CD8-positive, alpha-beta memory T cell (primary cell): ENCODE measurements around the gene AGFG2. TPM values are rescaled to one million over a fixed set of nuclear protein-coding genes. Genes with fewer than 3 reads are reported as not detected.
A peak's percentile ranks its signal among the peaks of the same experiment; 100 is the strongest.
"Not testable (repeated sequence)": the region's sequence is repeated elsewhere in the genome, so short reads cannot be mapped to it uniquely, and the experiment has no call there.

Source experiments
- CTCF ChIA-PET: fragments of 350-600 bp; sonication (Branson Sonifier 250); formaldehyde crosslinking; loops from one replicate; lab custom pipeline; 2021; ENCODE audit warnings: antibody characterized with exemption; lab: Charles Lee
- POLR2A ChIA-PET: fragments of 350-600 bp; sonication (Branson Sonifier 250); formaldehyde crosslinking; loops from one replicate; lab custom pipeline; 2021; ENCODE audit warnings: antibody characterized with exemption; lab: Charles Lee
- DNase-seq, 5 donors: peaks; one replicate each; pipeline versions ENCODE4 v3.0.0 to v3.0.0-alpha.2; 2020 to 2022; ENCODE audit warnings: mixed read lengths in 1 of 5
- H3K27ac ChIP-seq: one replicate; pipeline ENCODE4 v1.7.0; 2013; ENCODE audit warnings: low read depth, mild to moderate bottlenecking, low read length, moderate library complexity
- H3K27me3 ChIP-seq: 2 replicates; pipeline ENCODE4 v1.7.0; 2013; ENCODE audit warnings: low read length, mild to moderate bottlenecking; ENCODE audit not compliant: insufficient read depth, poor library complexity, severe bottlenecking
- H3K36me3 ChIP-seq: 2 replicates; pipeline ENCODE4 v1.7.0; 2013; ENCODE audit warnings: mild to moderate bottlenecking, low read length, moderate library complexity; ENCODE audit not compliant: insufficient read depth
- H3K4me1 ChIP-seq: 2 replicates; pipeline ENCODE4 v1.7.0; 2013; ENCODE audit warnings: mild to moderate bottlenecking, low read length, moderate library complexity; ENCODE audit not compliant: insufficient read depth
- H3K4me3 ChIP-seq: 2 replicates; pipeline ENCODE4 v1.7.0; 2013; ENCODE audit warnings: mild to moderate bottlenecking, low read length
- H3K9me3 ChIP-seq: 2 replicates; pipeline ENCODE4 v1.7.0; 2013; ENCODE audit warnings: mild to moderate bottlenecking, low read length
- H3K27ac Mint-ChIP-seq, 8 donors: one replicate each; pipeline ENCODE4 v1.8.0; 2020 to 2021; ENCODE audit warnings: mixed read lengths in 8 of 8, mild to moderate bottlenecking in 6 of 8, inconsistent platforms in 3 of 8, moderate library complexity in 3 of 8
- H3K27me3 Mint-ChIP-seq, 2 donors: one replicate each; pipeline ENCODE4 v1.8.0; 2020 to 2021; ENCODE audit warnings: mixed read lengths in 2 of 2, mild to moderate bottlenecking in 1 of 2, moderate library complexity in 1 of 2
- H3K36me3 Mint-ChIP-seq, 3 donors: one replicate each; pipeline ENCODE4 v1.8.0; 2020 to 2021; ENCODE audit warnings: mixed read lengths in 3 of 3, inconsistent platforms in 1 of 3, mild to moderate bottlenecking in 1 of 3
- H3K4me1 Mint-ChIP-seq, 3 donors: one replicate each; pipeline ENCODE4 v1.8.0; 2020 to 2021; ENCODE audit warnings: mixed read lengths in 3 of 3, inconsistent platforms in 1 of 3, mild to moderate bottlenecking in 1 of 3
- H3K4me3 Mint-ChIP-seq, 7 donors: one replicate each; pipeline ENCODE4 v1.8.0; 2020 to 2021; ENCODE audit warnings: mixed read lengths in 7 of 7, mild to moderate bottlenecking in 6 of 7, moderate library complexity in 4 of 7, inconsistent platforms in 2 of 7
- H3K9me3 Mint-ChIP-seq, 5 donors: one replicate each; pipeline ENCODE4 v1.8.0; 2020 to 2022; ENCODE audit warnings: mixed read lengths in 5 of 5, mild to moderate bottlenecking in 3 of 5, moderate library complexity in 2 of 5, inconsistent platforms in 1 of 5
- polyA plus RNA-seq: library from polyadenylated mRNA; unstranded; fragments of 300-500 nt; fragmentation: Illumina TruSeq; gene quantifications from one replicate; pipeline ENCODE4 v1.2.3, GENCODE V29; 2021
- total RNA-seq, 2 experiments: library from RNA; stranded (reverse); gene quantifications; one replicate each; pipeline ENCODE4 v1.2.3, GENCODE V29; 2021

Gene AGFG2
- total and polyA plus RNA-seq, 3 experiments from 2014 or later: 36.2 to 63.1 (median 60.5) TPM

DNA sequence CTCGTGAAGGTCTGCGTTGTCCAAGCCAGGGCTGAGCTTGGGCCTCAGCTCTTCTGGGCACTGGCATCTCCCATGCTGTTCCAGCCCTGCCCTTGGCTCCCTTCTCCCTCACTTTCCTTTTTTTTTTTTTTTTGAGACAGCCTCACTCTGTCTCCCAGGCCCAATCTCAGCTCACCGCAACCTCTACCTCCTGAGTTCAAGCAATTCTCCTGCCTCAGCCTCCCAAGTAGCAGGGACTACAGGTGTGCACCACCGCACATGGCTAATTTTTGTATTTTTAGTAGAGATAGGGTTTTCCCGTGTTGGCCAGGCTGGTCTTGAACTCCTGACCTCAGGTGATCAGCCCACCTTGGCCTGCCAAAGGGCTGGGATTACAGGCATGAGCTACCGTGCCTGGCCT lies 25.4 kb downstream of the AGFG2 start:
- H3K36me3 Mint-ChIP-seq: peaks cover 0 to 46% (median 5%) of the 10 kb centered on the region in 3 donors
- H3K36me3 ChIP-seq, H3K27me3 Mint-ChIP-seq, H3K27ac ChIP-seq, H3K9me3 Mint-ChIP-seq, H3K9me3 ChIP-seq, H3K4me3 ChIP-seq, H3K4me3 Mint-ChIP-seq, H3K27me3 ChIP-seq, DNase-seq: not testable (repeated sequence)
- H3K27ac Mint-ChIP-seq: peak overlapping the region in 2 of 8 donors; percentile 61 to 73
- CTCF ChIA-PET: interaction anchor here (0.5 to 16.7 kb wide), 29 partner anchors 8 to 288 kb away, joined by 3 to 174 read pairs (median 5); partner anchors contain the start of genes AGFG2, FBXO24, LRCH4 and MOSPD3
- H3K4me1 ChIP-seq: peaks cover 34% of the 10 kb centered on the region
- H3K4me1 Mint-ChIP-seq: peaks cover 18 to 36% (median 28%) of the 10 kb centered on the region in 3 donors
- POLR2A ChIA-PET: interaction anchor here (0.6 to 2.6 kb wide), 5 partner anchors 8 to 123 kb away, joined by 3 to 10 read pairs (median 5); partner anchors contain the start of genes FBXO24 and LRCH4

GRCh38 chr7:100565133-100565571 lies 26.1 kb downstream of the AGFG2 start:
- Mint-ChIP-seq H3K4me1 (peaks cover 17 to 36% (median 26%) of the 10 kb centered on the region in 3 donors), H3K36me3 (peaks cover 0 to 41% (median 3%) of the 10 kb centered on the region in 3 donors), H3K4me3 (no peak overlapping the region), H3K27me3 (peaks cover 0 to 1% of the 10 kb centered on the region in 2 donors), H3K9me3 (no peaks in the 10 kb centered on the region), H3K27ac (peak overlapping the region in 1 of 8 donors; percentile 84)
- no peak overlapping the region for H3K27ac ChIP-seq
- ChIA-PET POLR2A (interaction anchor here (0.5 to 2.6 kb wide), 5 partner anchors 16 to 87 kb away, joined by 3 to 10 read pairs (median 5); partner anchors contain the start of genes FBXO24 and LRCH4), CTCF (interaction anchor here (1.0 to 16.7 kb wide), 14 partner anchors 13 to 287 kb away, joined by 3 to 174 read pairs (median 8); partner anchors contain the start of genes FBXO24, LRCH4, MOSPD3 and NYAP1)
- H3K27me3 ChIP-seq: no peaks in the 10 kb centered on the region
- H3K9me3 ChIP-seq: no peaks in the 10 kb centered on the region
- no peak for DNase-seq
- H3K4me3 ChIP-seq: no peak overlapping the region
- H3K4me1 ChIP-seq: peaks cover 34% of the 10 kb centered on the region
- H3K36me3 ChIP-seq: peaks cover 5% of the 10 kb centered on the region

DNA sequence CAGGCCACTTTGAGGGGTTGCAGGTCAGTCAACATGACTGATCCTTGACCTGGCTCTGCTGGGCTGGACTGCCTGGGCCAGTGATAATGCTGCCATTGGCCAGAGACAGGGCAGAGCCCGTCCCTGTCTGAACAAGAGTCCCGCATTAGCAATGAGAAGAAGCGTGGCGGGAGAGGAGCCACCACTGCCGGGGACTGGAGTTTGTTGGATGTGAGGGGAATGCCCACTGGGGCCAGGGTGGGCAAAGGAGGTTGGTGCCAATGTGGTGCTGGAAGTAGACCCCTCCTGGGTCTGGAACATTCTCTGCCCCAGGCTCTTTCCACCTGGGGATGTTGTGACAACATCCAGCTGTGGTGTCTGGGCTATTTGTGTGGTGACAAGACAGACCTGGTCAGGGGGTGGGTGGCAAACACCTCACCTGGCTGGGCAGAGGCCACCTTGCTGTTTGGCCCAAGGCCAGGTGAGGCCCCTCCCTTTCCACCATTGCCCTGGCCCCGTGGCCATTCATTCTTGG lies 27.1 kb downstream of the AGFG2 start:
- H3K4me3 ChIP-seq: no peak overlapping the region
- POLR2A ChIA-PET: interaction anchor here (0.9 to 2.6 kb wide), 4 partner anchors 15 to 30 kb away, joined by 3 to 10 read pairs (median 6); partner anchors contain the start of genes FBXO24 and LRCH4
- H3K27me3 Mint-ChIP-seq: peaks cover 0 to 1% of the 10 kb centered on the region in 2 donors
- H3K27ac ChIP-seq: no peak overlapping the region
- CTCF ChIA-PET: interaction anchor here (0.9 to 16.7 kb wide), 10 partner anchors 12 to 286 kb away, joined by 3 to 174 read pairs (median 13); partner anchors contain the start of genes FBXO24, LRCH4, NYAP1 and POP7
- H3K4me1 Mint-ChIP-seq: peaks cover 20 to 43% (median 27%) of the 10 kb centered on the region in 3 donors
- H3K9me3 ChIP-seq: no peaks in the 10 kb centered on the region
- peaks cover 0 to 38% (median 3%) of the 10 kb centered on the region in 3 donors for H3K36me3 Mint-ChIP-seq
- H3K27ac Mint-ChIP-seq: peak overlapping the region in 6 of 8 donors; percentile 38 to 88 (median 76)
- H3K4me3 Mint-ChIP-seq: no peak overlapping the region
- DNase-seq: no peak
- H3K27me3 ChIP-seq: no peaks in the 10 kb centered on the region
- peaks cover 5% of the 10 kb centered on the region for H3K36me3 ChIP-seq
- H3K9me3 Mint-ChIP-seq: no peaks in the 10 kb centered on the region
- H3K4me1 ChIP-seq: peaks cover 44% of the 10 kb centered on the region

DNA sequence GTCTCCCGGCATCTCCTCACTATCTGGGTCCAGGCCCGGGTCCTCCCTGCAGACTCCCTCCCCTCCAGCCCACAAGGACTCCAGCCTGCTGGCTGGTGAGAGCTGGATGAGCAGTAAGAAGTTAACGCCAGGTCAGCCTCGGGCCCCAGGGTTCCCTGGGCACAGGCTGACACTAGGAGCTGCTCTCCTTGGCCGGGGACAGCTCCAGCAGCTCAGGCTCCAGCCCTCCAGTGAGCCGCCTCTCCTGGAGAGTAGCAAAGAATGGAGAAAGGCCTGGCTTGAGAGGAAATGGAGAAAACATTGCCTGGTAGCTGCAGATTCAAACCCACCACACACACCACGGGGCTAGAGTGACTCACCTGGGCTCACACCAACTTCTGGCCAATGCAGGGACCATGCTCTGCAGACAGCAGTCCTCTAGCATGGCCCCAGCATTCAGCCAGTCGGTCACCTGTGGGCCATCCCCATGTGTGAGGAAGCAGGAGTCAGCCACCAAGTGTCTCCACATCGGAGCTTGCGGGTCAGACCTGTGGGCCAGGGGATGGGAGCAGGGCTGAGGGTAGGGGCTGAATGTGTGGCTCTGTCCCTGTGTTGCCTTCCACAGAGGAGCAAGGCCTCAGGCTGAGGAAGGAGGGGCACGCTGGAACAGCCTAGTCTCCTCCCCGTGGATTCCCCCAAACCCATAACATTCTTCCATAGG lies 28.2 kb downstream of the AGFG2 start:
- CTCF ChIA-PET: interaction anchor here (0.9 to 16.7 kb wide), 6 partner anchors 20 to 138 kb away, joined by 3 to 174 read pairs (median 5); partner anchors contain the start of genes FBXO24, LRCH4, NYAP1 and POP7

GRCh38 chr7:100567751-100568175 lies 28.8 kb downstream of the AGFG2 start:
- Histone ChIP-seq H3K4me3 (no peak overlapping the region), H3K4me1 (peaks cover 53% of the 10 kb centered on the region), H3K27me3 (no peaks in the 10 kb centered on the region), H3K36me3 (peaks cover 5% of the 10 kb centered on the region), H3K9me3 (no peaks in the 10 kb centered on the region), H3K27ac (no peak overlapping the region)
- H3K9me3 Mint-ChIP-seq: no peaks in the 10 kb centered on the region
- CTCF ChIA-PET: interaction anchor here (10.2 to 16.7 kb wide), 2 partner anchors 19 to 89 kb away, joined by 133 to 174 read pairs; partner anchors contain the start of genes FBXO24, LRCH4, NYAP1 and TSC22D4
- H3K27me3 Mint-ChIP-seq: peaks cover 0 to 1% of the 10 kb centered on the region in 2 donors
- H3K4me3 Mint-ChIP-seq: no peak overlapping the region
- peaks cover 0 to 33% (median 3%) of the 10 kb centered on the region in 3 donors for H3K36me3 Mint-ChIP-seq
- peaks cover 33 to 55% (median 34%) of the 10 kb centered on the region in 3 donors for H3K4me1 Mint-ChIP-seq
- DNase-seq: no peak
- H3K27ac Mint-ChIP-seq: peak overlapping the region; percentile 23 to 88 (median 78)
- POLR2A ChIA-PET: interaction anchor here (1.1 kb wide), 1 partner anchor 18 kb away, joined by 5 read pairs; the partner anchor contains the start of genes FBXO24 and LRCH4

More for the DNA sequence above, 28.2 kb downstream of the AGFG2 start:
- DNase-seq: no peak
- H3K27ac ChIP-seq: no peak overlapping the region
- no peaks in the 10 kb centered on the region for H3K9me3 ChIP-seq
- H3K9me3 Mint-ChIP-seq: no peaks in the 10 kb centered on the region
- H3K36me3 ChIP-seq: peaks cover 5% of the 10 kb centered on the region
- H3K36me3 Mint-ChIP-seq: peaks cover 0 to 35% (median 3%) of the 10 kb centered on the region in 3 donors
- POLR2A ChIA-PET: interaction anchor here (0.9 to 1.1 kb wide), 2 partner anchors 19 to 21 kb away, joined by 3 to 5 read pairs; partner anchors contain the start of genes FBXO24 and LRCH4
- H3K4me1 Mint-ChIP-seq: peaks cover 31 to 55% (median 33%) of the 10 kb centered on the region in 3 donors
- H3K4me1 ChIP-seq: peaks cover 53% of the 10 kb centered on the region
- peak overlapping the region in 7 of 8 donors; percentile 23 to 88 (median 78) for H3K27ac Mint-ChIP-seq
- no peak overlapping the region for H3K4me3 Mint-ChIP-seq
- H3K27me3 ChIP-seq: no peaks in the 10 kb centered on the region
- no peak overlapping the region for H3K4me3 ChIP-seq
- H3K27me3 Mint-ChIP-seq: peaks cover 0 to 1% of the 10 kb centered on the region in 2 donors

DNA sequence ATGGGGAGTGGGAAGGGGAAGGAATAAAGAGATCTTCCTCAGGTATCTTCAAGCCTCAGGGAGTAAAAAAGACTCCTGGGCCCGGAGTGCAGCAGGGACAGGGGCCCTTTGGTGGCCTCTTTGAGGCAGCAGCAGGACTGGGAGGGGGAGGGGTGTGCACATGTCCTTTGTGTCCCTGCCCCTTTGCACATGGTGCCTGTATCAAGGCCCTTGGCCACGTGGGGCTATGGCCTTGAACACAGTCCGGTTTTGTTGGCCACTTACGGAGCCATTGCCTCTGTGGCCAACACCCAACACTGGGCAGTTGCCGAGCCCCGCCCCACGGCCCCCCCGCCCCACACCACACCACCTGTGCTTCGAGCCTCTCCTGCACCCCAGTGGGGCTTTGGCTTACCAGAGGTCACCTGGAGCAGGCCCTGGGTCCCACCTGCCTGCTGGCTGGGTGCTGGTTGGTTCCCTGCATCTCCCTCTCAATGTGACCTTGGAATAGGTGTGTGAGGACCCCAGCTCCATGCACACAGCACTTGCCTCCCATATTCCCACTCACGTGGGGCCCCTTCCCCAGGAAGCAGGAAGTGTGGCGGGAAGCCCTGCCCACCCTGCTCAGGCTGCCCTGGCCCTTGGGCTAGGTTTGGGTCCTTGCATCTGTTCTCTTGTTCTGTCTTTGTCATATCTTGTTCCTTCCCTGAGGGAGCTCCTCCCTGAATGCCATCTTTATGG lies 29.3 kb downstream of the AGFG2 start:
- Histone ChIP-seq H3K36me3 (peaks cover 4% of the 10 kb centered on the region), H3K27me3 (no peaks in the 10 kb centered on the region), H3K4me1 (peaks cover 53% of the 10 kb centered on the region), H3K4me3 (no peak overlapping the region), H3K9me3 (no peaks in the 10 kb centered on the region), H3K27ac (no peak overlapping the region)
- peaks cover 33 to 55% (median 34%) of the 10 kb centered on the region in 3 donors for H3K4me1 Mint-ChIP-seq
- ChIA-PET POLR2A (interaction anchor here (1.1 to 1.3 kb wide), 4 partner anchors 16 to 30 kb away, joined by 3 to 8 read pairs (median 4); partner anchors contain the start of genes FBXO24 and LRCH4), CTCF (interaction anchor here (1.1 to 10.2 kb wide), 7 partner anchors 8 to 115 kb away, joined by 3 to 133 read pairs (median 4); partner anchors contain the start of genes FBXO24 and LRCH4)
- H3K36me3 Mint-ChIP-seq: peaks cover 0 to 31% (median 3%) of the 10 kb centered on the region in 3 donors
- H3K27ac Mint-ChIP-seq: peak overlapping the region; percentile 55 to 89 (median 82)
- H3K4me3 Mint-ChIP-seq: peak overlapping the region in 3 of 7 donors; percentile 44 to 66 (median 48)
- peaks cover 0 to 1% of the 10 kb centered on the region in 2 donors for H3K27me3 Mint-ChIP-seq
- no peak for DNase-seq
- no peaks in the 10 kb centered on the region for H3K9me3 Mint-ChIP-seq
